ENCODE measurements around the gene OBSL1.

The OBSL1 gene

DNA sequence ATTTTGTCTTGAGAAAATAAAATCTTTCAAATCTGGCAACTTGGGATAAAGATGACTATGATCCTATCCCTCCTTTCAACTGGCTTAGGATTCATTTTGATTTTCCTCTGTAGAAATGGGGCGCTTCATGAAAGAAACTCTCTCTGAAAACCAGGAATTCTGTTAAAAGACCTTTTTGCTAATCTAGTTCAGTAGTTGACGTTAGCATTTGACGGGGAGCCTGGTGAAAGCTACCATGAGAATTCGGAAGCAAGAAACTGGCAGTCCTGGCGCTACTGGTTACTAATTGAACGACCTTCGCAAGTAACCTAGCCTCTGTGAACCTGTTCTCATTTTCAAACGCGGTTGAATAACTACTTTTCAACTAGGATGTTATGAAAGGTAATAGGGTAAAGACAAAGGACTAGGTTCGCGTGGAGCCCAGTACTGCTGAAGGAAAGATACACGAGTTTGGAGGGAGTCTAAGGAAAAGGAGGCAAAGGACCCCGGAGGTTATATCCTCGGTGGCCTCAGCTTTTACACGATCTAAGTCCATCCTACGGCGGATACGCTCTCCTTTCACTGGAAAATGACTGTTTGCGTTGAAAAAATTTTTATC is 25.7 kb upstream of the OBSL1 start:
- DNase-seq: no peak

DNA sequence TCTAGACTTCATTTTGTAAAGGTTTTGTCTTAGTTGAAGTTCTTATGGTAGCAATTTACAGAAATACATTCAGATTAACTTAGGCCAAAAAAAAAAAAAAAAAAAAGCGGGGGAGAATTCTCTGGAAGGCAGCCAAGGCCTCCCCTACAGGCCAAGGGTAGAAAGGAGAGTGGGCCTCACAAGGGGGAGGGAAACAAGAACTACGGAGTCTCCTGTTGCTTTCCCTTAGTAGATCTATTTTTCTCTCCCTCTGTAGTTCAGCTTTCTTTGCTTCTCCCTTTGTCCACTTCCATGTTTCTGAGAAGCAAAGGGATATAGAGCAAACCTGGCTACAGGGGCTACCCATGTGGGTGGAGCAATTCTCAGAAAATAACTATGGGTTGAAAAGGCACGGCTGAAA is 23.9 kb upstream of the OBSL1 start:
- no peak for DNase-seq

DNA sequence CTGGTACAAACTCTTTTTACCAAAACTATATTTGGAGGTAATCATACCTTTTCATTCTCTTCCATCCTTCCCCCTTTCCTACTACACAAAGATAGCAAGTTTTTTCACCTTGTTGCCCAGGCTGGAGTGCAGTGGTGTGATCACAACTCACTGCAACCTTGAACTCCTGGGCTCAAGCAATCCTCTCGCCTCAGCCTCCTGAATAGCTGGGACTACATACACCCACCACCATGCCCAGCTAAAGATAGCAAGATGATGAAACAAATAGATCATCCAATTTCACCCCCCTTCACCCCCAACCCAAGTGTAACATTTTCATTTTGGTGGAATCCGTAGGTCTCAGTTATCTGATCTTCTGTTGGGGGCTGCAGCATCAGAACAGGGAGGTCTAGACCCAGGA is 21.8 kb upstream of the OBSL1 start:
- DNase-seq: no peak

DNA sequence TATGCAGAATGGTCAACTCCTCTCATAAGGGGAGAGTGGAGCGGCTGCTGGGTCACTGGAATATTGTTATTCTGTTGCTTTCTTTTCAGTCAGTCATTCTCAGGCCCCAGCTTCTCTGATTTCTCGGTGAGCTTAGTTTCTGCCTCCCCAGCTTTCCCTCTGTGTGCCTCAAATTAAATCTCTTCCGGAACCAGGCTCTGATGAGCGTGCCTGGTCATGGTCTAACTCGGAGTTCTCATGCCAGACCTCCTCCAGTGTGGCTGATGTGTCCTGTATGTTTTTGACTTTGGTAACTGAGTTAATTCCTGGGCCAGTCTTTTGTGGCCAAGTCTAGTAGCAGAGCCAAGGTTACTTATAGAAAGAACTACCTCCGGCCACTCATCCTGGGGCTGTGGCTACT is 21.4 kb upstream of the OBSL1 start:
- DNase-seq: no peak

DNA sequence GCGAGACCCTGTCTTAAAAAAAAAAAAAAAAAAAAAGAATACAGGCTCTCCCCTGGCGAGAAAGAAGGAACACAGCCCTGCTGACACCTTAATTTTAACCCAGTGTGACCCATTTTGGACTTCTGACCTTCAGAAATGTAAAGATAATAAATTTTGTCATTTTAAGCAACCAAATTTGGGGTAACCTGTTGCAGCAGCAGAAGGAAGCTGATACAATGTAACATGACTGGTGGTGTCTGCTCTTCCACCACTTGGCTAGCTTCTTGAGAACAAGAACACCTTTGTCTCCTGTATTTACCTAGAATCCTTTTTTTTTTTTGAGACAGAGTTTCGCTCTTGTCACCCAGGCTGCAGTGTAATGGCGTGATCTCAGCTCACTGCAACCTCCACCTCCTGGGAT is 19.8 kb upstream of the OBSL1 start:
- no peak for DNase-seq

DNA sequence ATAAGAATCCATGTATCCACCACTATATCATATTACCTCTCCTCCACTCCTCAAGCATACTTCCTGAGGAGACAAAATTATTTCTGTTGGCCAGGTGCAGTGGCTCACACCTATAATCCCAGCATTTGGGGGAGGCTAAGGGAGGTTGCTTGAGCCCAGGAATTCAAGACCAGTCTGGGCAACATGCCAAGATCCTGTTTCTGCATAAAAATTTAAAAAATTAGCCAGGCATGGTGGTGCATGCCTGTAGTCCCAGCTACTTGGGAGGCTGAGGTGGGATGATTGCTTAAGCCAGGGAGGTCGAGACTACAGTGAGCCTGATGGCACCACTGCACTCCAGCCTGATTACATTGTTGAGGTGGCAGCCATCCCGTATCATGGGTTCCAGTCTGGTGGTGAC is 10.0 kb upstream of the OBSL1 start:
- no peak for DNase-seq

DNA sequence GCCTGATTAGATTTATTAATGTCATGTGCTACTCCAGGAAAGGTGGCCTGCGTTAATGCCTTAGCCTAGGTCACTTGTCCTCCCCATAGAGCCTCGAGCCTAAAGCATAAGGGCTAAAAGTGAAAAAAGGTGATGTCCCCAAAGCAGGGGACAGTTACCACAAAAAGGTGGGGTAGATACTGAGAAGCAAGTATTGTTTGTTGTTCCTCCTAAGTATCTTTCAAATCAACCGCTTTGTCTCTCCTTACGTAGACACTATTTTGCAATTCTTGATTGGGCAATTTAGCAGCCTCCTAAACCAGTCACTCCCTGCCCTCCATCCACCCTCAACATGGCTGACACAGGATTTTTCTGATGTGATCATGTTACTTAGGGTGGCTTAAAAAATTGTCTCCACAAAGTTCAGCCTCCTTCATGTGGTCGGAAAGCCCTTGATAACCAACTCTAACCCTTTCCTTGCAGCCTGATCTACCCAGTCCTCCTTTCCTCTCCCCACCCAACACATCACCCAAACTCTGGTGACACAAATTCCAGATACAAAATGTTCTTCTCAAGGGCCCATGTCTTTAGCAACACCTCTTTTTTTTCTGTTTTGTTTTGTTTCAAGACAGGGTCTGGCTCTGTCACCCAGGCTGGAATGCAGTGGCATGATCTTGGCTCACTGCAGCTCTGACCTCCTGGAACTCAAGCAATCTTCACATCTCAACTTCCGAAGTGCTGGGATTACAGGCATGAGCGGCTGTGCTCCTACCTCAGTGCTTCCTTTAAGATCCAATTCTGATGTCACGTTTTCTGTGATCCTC is 7.7 kb upstream of the OBSL1 start:
- DNase-seq: no peak

DNA sequence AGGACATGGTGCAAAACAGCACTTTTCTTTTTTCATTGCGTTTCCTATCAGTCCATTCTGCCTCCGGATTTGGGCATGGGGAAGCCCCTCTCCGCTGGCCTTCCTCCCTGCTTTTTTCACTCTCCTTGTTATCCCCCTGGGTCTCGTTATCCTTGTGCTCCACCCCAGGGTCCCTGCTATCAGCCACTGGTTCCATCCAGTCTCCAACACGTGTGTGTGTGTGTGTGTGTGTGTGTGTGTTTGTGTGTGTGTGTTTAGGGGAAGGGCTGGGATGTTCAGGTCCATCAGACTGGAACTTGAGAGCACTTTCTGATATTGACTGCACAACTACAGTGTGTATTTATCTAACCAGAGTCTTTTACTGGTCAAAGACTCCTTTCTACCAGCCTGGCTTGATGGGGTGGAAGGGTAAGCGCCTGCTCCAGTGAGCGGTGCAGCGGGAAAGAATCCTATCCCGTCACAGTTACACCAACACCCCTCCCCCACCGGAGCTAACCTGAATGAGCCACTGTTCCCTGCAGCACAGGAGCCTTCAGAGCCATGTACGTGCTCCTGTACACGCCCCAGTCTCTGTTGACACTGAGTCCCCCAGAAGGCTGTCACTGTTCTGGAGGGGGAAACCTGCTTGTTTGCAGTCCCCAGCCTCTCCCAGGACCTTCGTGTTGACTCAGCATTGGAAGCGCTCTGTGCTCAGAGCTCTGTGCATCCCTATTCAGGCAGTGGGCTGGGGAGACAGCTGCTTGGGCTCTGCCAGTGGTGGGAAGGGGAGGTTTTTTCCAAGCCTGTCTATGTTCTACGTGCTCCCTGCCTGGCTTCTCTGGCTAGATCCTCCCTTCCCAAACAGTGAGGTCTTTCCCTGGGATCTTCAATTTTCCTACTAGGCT is 5.4 kb upstream of the OBSL1 start:
- no peak for DNase-seq

DNA sequence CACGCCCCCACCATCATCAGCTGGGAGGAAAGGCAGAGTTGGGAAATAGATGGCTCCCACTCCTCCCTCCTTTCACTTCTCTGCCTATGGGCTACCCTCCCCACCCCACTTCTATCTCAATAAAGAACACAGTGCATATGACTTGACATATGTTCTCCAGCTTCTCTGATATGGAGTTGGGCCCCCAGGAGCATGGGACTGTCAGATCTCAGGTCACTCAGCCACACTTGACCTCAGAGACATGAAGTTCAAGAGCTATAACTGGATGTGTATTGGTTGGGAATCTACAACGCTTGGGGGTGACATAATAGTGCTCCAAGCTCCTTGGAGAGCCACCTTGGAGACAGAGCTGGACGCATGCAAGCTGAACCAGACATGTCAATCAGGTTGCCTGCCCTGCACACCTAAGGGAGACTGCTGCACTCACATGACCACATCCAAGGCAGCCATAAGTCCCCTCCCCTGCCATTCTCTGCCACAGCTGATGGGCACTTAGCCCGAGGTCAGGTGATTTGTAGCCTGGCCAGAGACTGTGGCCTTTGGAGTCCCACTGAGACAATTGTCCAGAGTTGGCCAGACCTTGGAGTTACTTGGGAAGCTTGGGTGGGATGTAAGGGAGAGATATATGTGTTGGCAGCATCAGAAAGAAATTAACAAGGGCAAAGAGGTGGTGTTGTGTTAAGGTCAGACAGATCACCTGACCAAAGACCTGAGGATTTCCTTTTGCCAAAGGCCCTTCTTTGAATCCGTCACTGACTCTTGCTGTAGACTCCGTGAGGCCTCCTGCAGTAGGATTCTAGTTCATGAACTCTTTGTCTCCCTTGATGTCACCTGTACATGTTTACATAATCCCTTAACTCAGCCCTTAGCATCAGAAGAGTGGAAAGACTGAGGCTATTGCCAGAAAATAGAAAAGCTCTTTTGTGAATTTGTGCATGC is 4.5 kb upstream of the OBSL1 start:
- no peak for DNase-seq

DNA sequence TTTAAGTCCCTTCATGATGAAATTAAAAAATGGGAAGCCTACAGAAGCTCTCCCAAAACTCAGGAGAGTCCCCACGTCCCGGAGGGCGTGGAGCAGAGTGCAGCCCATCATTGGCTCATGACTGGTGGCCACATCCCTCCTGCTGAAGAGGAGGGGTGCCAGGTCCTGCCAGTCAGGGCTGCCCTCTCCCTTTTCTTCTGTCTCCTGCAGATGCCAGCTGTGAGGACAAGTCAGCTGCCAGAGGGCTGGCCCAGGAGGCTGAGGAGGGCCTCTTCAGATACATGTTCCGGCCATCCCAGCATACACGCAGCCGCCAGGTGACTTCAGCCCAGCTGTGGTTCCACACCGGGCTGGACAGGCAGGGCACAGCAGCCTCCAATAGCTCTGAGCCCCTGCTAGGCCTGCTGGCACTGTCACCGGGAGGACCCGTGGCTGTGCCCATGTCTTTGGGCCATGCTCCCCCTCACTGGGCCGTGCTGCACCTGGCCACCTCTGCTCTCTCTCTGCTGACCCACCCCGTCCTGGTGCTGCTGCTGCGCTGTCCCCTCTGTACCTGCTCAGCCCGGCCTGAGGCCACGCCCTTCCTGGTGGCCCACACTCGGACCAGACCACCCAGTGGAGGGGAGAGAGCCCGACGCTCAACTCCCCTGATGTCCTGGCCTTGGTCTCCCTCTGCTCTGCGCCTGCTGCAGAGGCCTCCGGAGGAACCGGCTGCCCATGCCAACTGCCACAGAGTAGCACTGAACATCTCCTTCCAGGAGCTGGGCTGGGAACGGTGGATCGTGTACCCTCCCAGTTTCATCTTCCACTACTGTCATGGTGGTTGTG is 3.4 kb upstream of the OBSL1 start:
- DNase-seq: no peak

DNA sequence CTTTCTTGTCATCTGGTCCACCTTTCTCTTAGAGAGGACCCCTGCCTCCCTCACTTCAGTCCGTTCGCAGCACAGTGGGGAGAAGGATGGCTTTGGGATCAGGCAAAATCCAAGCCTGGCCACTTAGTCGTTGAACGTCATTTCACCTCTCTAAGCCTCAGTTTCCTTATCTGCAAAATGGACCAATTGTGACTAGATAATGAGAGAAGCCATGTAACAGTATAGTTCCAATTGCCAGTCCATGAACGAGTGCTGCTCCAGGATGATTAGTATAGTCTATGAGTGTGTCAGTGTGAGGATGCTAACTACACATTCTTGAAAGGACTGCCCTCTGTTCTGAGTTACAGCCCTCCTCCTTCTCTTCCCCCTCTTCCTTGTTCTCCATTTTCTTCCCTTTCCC is 1.8 kb upstream of the OBSL1 start:
- DNase-seq: no peak

DNA sequence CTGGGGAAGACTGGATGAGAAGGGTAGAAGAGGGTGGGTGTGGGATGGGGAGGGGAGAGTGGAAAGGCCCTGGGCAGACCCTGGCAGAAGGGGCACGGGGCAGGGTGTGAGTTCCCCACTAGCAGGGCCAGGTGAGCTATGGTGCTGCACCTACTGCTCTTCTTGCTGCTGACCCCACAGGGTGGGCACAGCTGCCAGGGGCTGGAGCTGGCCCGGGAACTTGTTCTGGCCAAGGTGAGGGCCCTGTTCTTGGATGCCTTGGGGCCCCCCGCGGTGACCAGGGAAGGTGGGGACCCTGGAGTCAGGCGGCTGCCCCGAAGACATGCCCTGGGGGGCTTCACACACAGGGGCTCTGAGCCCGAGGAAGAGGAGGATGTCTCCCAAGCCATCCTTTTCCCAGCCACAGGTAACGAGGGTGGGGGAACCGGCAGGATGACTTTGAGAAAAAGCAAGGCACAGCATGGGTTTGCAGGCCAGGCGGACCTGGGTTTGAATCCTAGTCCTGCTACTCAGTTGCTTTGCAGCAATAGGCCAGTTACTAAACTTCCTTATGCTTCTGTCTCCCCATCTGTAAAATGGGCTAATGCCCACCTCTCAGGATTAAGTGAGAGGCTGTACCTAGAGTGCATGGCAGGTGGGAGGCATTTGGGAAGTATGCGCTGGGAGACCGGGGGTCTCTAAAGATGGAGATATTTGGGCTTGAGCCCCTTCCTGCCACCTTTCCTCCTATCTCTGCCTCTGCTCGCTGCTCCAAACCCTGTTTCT is 1.1 kb upstream of the OBSL1 start, which contains the start of gene INHA:
Gene INHA, plus strand, starts transcription at position 74 of the 765 bp plus-strand sequence. Its CDS starts 65 bp downstream, at position 139.
- no peak for DNase-seq

DNA sequence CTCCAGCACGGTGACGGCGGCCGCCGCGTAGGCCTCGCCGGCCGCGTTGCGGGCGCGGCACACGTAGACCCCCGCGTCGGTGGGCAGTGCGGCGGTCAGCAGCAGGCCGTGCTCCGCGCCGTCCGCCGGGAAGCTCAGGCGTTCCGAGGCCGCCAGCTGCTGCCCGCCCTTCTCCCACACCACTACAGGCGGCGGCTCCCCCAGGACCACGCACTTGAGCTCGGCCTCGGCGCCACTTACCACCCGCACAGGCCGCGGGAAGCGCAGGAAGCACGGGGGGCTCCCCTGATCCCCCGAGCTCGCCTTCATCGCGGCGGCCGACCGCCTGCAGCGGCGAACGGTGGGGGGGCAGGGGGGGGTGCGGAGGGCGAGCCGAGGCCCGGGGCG is 422 bp downstream of the OBSL1 start:
- no peak for DNase-seq

DNA sequence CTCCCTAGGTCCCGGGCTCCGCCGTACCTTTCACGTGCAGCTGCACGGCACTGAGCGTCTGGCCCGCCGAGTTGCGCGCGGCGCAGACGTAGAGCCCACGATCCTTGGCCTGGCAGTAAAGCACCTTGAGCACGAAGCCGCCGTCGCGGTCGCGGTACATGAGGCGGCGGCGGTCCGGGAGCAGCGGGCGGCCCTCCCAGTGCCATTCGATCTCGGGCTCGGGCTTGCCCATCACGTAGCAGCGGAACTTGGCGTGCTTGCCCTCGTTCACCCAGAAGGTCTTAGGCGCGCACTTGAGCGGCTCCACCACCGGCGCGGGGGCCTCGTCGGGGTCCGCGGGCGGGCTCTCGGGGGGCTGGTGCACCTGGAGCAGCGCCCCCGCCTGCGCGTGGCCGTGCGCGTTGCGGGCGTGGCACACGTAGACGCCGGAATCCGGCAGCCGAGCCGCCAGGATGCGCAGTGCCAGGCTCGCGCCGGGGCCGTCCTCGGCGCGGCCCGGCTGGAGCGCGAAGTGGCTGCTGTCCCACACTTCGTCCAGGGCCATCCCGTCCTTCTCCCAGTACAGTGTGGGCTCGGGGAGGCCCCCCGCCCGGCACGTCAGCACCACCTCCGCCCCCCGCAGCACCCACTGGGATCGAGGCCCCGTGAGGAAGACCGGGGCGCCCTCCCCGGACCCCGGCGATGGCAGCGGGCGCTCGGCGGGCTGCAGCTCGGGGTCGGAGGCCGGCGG is 980 bp downstream of the OBSL1 start:
- DNase-seq: no peak

DNA sequence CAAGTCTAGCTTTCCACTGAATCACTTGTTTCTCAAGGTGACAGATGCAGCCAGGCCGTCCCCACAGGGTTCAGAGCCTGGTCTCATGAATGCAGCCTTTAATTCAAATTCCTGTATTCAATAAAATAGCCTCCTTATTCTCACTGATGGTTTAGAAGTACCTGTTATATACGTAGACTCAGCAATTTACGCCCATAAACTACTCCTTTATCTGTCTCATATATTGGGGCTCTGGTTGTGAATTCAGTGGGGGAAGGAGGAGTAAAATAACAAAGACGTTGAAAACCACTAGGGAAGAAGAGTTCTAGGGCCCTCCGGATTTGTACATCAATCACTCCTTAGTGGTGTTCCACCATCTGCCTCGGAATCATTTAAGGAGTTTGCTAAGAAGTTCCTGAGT is 1.7 kb downstream of the OBSL1 start:
- no peak for DNase-seq

DNA sequence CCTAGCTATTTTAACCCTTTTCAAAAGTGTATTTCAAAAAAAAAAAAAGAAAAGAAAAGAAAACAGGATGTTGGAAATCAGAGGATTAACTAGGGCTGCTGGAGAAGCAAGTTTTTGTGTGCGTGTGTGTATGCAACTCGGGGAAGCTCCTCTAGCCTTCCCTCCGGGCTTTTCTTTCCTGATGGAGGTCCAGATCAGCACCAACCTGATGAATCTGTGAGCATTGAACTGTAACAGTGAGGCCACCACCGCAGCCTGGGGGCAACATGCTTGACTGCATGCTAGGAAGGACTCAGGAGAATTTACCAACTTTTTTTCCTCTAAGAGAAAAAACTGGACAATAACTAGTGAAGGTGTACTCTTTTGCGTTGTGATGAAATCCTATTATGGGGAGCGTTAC is 2.3 kb downstream of the OBSL1 start:
- DNase-seq: no peak

DNA sequence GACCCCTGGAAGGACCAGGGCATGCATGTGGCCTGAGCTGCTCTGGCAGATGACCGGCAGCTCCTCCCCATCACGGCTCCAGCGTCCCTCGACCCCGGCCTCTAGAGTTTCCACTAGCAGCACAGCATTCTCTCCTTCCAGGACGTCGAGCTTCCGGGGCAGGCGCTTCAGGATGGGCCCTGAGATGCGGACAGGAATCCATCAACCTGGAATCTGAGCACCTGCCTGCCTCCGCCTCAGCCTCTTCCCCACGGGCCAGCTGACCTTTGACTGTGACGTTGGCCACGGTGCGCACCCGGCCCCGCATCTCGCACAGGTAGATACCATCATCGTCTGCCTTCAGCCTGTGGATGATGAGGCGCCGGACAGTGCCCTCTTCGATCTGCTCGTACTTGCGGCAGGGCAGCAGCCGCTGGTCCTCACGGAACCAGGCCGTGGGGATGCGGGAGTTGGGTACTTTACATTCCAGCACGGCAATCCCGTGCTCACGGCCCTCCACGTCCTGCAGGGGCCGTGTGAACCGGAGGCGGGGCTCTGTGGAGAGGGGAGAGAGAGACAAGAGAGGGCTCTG is 3.5 kb downstream of the OBSL1 start:
- DNase-seq: no peak

DNA sequence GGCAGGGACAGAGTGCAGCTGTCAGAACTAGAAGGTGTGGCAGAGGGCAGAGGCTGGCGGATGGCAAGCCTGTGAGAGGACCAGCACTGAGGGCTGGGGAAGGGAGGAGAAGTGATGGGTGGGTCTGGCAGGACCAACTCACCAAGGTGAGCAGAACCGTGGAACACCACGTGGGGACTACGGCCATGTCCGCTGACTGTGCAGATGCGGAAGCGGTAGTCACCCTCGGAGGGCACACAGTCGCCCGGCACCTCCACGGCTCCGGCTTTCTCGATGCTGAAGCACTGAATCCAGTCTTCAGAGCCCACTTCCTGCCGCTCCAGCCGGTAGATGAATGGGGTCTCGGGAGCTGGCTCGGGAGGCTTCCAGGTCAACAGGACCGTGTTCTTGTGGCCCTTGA is 4.2 kb downstream of the OBSL1 start:
- no peak for DNase-seq

DNA sequence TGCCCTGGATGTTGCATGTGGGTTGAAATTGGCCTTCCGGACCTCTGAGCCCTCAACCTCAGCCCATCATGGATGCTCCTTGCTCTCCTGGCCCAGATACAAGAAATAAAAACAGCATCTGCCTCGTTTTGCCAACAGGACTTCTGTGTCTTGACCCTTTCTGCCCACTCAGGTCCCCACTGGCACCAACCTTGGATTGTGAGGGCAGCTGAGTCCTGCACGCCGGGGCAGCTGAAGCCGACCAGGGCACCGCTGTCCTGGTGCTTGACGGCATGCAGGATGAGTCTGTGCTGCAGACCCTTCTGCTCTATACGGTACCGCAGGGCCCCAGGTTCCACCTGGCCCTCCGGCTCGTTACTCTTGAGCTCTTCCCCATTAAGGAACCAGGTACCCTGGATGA is 4.7 kb downstream of the OBSL1 start:
- no peak for DNase-seq
